ENCODE data around the gene RASD2.

Gene RASD2

DNA sequence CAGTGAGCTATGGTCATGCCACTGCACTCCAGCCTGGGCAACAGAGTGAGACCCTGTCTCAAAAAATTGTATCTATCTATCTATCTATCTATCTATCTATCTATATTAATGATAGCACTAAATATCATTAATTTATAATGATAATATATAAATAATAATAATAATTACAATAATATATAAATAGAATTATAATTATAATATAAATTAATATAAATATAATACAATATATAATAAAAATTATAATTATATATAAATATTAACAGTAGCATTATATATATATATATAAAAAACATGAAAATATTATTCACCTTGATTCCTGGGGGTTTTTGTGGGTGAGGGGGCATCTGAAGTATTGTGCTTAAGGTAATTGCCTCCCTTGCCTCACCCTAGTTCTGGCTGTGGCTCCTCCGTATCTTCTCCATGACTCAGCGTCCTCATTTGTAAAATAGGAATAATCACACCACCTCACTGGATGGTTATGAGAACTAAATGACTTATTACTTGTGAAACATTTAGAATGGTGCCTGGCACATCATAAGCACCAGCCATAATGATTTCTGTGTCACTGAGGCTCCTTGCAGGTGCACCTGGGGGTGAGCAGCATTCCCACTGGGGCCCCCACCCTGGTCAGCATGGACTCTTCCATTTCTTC is 18.8 kb downstream of the RASD2 start:
- no peak for DNase-seq (ENCODE audit: low read depth, low spot score)

DNA sequence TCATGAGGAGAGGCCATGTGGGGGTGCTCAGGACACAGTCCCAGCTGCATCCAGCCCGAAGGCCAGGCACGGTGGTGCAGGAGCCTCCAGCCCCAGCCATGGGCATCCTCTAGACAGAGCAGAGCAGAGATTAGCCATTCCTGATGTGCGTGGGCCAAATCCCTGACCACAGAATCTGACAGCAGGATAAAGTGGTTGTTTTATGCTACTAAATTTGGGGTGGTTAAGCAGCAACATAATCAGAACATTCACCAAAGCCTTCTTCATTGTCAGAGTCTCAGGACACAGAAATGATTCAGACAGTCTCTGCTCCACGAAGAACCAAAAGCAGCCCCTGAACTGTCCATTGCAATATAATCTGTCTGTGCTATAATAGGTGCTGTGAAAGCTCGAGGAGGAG is 19.7 kb downstream of the RASD2 start:
- no peak for DNase-seq (ENCODE audit: low read depth, low spot score)

GRCh38 chr22:35560824-35561223 is 20.2 kb downstream of the RASD2 start:
- no peak for DNase-seq (ENCODE audit: low read depth, low spot score)

GRCh38 chr22:35561796-35562526 is 21.3 kb downstream of the RASD2 start:
- no peak for DNase-seq (ENCODE audit: low read depth, low spot score)

DNA sequence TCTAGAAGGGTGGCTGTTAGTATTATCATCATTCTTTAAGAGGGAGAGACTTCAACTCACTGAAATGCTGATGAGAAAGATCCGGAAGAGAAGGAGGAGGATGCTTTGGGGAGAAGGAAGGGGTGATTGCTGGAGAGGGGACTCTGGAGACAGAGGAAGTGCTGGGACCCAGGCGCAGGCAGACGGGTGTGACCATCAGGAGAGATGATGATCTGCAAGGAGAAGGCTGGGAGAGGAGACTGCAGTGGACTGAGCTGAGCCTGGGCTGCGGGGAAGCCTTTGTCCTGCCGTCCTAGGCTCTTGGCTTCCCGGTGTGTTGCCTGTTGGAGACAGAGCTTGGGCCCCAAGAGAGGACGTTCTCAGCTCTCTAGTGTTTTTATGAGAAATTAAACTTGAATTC is 22.6 kb downstream of the RASD2 start:
- DNase-seq (ENCODE audit: low read depth, low spot score): no peak

GRCh38 chr22:35564975-35565867 is 24.6 kb downstream of the RASD2 start:
- peak; percentile 77 for DNase-seq (ENCODE audit: low read depth, low spot score)

GRCh38 chr22:35567351-35568141 is 26.9 kb downstream of the RASD2 start:
- DNase-seq (ENCODE audit: low read depth, low spot score): no peak

DNA sequence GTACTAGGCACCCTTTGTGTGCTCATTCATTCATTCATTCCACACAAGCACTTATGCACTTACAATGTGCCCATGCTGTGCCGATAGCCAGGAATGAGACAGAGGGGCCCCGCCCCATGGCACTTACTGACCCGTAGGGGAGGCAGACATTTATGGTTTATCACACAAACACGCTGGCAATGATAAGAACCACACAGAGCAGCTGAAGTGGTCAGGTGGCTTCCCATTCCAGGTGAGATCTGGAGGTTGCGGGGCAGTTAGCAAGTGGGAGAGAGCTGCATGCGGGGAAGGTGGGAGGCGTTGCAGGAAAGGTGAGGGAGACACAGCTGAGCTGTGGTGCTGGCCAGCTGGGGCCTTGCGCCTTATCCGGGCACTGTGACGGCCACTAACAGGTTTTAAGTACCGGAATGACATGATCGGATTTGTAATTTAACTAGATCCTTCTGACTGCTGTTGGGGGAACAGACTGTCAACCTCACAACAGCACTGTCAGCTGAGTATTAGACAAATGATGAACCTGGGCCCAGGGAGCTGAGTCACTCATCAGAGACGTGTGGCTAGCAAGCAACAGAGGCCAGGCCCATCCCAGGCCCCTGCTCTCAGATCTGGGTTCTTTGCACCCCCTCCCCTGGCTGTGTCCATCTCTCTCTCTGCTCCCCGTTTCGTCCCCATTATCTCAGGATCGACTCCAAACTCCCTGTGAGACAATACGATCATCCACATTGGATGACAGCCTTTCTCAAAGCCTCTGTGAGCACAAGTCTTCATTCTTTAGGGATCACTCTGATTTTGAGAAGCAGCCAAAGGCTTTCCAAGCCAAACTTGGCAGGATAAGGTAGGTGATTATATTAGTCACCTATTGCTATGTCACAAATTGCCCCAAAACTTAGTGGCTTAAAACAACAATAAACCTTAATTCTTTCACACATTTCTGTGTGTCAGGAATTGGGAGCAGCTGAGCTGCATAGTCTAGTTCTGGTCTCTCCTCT is 28.4 kb downstream of the RASD2 start:
- DNase-seq (ENCODE audit: low read depth, low spot score): no peak

- no peak for DNase-seq (ENCODE audit: low read depth, low spot score)
These were observed 29.3 kb downstream of the RASD2 start for GRCh38 chr22:35569916-35570315.

DNA sequence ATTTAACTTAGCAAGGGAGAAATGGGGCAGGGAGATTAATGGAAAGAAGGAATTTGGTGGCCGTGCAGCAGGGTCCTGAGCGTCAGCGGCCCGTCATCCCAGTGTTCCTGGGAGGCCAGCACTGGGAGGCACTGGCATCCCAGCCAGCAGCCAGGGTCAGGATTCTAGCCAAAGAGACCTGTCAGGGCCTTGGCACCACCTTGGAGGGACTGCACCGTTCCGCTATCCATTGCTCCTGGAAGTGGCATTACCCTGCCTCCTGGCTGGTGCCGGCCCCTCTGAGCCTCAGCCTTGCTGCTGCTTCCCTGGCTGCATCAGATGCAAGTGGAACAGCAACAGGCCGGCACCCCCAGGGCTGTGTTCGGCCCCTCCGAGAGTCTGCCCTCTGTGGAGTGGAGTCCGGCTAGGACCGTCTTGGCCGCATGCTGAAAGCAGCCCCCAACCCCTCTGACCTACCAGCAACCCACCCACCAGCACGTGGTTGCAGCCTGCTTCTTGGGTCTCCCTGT is 30.1 kb downstream of the RASD2 start:
- DNase-seq (ENCODE audit: low read depth, low spot score): no peak

DNA sequence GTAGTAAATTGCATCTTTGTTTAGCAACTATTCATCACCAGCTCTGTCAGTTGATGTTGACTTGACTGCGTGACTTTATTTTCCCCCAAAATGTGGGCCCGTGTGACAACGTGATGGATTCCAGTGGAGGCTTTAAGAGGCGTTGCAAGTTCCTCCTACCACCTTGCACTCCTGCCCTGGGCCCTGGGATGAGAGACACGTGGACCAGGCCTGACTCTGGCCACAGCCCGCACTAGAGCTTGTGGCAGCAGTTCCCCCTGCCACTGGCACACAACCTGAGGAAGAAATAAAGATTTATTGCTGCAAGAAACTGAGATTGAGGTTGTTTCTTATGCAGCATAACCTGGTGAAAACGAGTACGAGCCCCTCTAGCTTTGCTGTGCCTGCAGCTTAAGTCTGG is 31.9 kb downstream of the RASD2 start:
- no peak for DNase-seq (ENCODE audit: low read depth, low spot score)

- no peak for DNase-seq (ENCODE audit: low read depth, low spot score)
These were observed 34.6 kb downstream of the RASD2 start for GRCh38 chr22:35575116-35575748.

DNA sequence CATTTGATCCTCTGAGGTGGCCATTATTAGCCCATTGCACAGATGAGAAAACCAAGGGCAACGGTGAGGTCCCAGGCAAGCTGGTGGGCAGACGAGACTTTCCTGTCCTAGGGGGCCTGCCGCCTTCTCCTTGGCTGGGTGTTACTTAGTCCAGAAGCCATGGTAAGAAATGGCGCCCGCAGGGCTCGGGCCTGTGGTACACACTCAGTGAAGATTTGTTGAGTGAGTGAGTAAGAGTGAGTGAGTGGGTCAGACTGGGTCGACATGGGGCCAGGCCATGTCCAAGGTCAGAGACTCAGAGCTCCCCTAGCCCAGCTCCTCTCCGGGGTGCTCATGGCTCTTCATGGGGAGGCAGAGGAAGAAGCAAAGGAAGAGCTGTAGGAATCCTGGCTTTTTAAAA is 36.0 kb downstream of the RASD2 start:
- DNase-seq (ENCODE audit: low read depth, low spot score): no peak

- no peak for DNase-seq (ENCODE audit: low read depth, low spot score)
These were observed 37.4 kb downstream of the RASD2 start for GRCh38 chr22:35577799-35578659.

- DNase-seq (ENCODE audit: low read depth, low spot score): no peak
These were observed 38.4 kb downstream of the RASD2 start for GRCh38 chr22:35578836-35579575.

GRCh38 chr22:35580351-35581022 is 39.9 kb downstream of the RASD2 start:
- no peak for DNase-seq (ENCODE audit: low read depth, low spot score)

DNA sequence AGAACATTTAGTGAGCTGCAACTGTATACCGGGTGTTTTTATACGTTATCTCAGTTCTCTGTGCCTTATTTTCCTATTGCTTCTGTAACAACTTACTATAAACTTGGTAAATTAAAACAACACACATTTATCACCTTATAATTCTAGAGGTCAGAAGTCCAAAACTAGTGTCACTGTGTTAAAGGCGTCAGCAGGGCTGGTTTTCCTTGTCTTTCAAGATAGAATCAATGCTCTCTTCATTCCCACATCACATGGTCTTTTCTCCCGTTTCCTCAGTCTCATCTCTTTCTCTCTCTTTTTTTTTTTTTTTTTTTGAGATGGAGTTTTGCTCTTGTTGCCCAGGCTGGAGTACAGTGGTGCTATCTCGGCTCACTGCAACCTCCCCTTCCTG is 40.4 kb downstream of the RASD2 start:
- no peak for DNase-seq (ENCODE audit: low read depth, low spot score)

Measured in smooth muscle cell of the brain vasculature (primary cell).